ENCODE measurements around the gene PCSK4. TPM values are rescaled to one million over a fixed set of nuclear protein-coding genes. Genes with fewer than 3 reads are reported as not detected.

PCSK4 gene
- total and polyA plus RNA-seq, 9 of the 15 experiments (the other 6 are each of a cell fraction or from before 2014, with no cell fraction given) = 0.01 to 9.1 (median 2.1) TPM; not detected in 1

- no peak for TF ChIP-seq ZNF512 (tag; IDR thresholded peaks at IDR 0.05)
- TF ChIP-seq ZNF75A (CRISPR knock-in tag; IDR thresholded peaks at IDR 0.05) = no peak
- peak; percentile 71 for TF ChIP-seq MITF (IDR thresholded peaks at IDR 0.05)
- TF ChIP-seq SNAPC5 (CRISPR knock-in tag; IDR thresholded peaks at IDR 0.05) = no peak
- TF ChIP-seq SRSF1 (IDR thresholded peaks at IDR 0.05; ENCODE audit: low read depth, low read length) = no peak
- no peak for TF ChIP-seq BCL6 (CRISPR knock-in tag; IDR thresholded peaks at IDR 0.05)
- no peak for TF ChIP-seq RBM34 (IDR thresholded peaks at IDR 0.05; ENCODE audit: borderline replicate concordance, insufficient read depth, low read length)
- no peak; the same call in 1 of the 2 replicates for TF ChIP-seq CGGBP1 (CRISPR knock-in tag; IDR thresholded peaks at IDR 0.05)
- TF ChIP-seq HDAC2 (IDR thresholded peaks at IDR 0.05) = peak; percentile 75; the same call in 1 of the 2 replicates
- TF ChIP-seq SREBF2 (CRISPR knock-in tag; IDR thresholded peaks at IDR 0.05) = no peak
- peak; percentile 43 for TF ChIP-seq CREB1 (IDR thresholded peaks at IDR 0.05)
- TF ChIP-seq CREB1 (CRISPR knock-in tag; IDR thresholded peaks at IDR 0.05) = peak; percentile 68; the same call in 1 of the 2 replicates
- no peak for TF ChIP-seq NR0B1 (IDR thresholded peaks at IDR 0.05; ENCODE audit: partially characterized antibody)
- TF ChIP-seq ILF3 (IDR thresholded peaks at IDR 0.05; ENCODE audit: borderline replicate concordance) = no peak
- peak; percentile 96 for TF ChIP-seq GABPA (tag; conservative IDR thresholded peaks at IDR 0.05; ENCODE audit: low read depth)
- TF ChIP-seq TEAD1 (CRISPR knock-in tag; IDR thresholded peaks at IDR 0.05) = no peak
- TF ChIP-seq FOXP4 (CRISPR knock-in tag; IDR thresholded peaks at IDR 0.05; ENCODE audit: borderline replicate concordance) = no peak
- TF ChIP-seq RBFOX2 (IDR thresholded peaks at IDR 0.05; ENCODE audit: low read depth, low read length) = peak; percentile 89
- no peak for TF ChIP-seq KDM2B (CRISPR knock-in tag; IDR thresholded peaks at IDR 0.05)
- no peak for TF ChIP-seq ELK3 (CRISPR knock-in tag; IDR thresholded peaks at IDR 0.05)
These were observed 11.0 kb downstream of the PCSK4 start, which contains the start of gene C19orf25 (continued) for GRCh38 chr19:1478934-1479707.
